GM18909 (cell line): Measurements from ENCODE around the gene DMP1.
"Not testable (repeated sequence)": the region's sequence is repeated elsewhere in the genome, so short reads cannot be mapped to it uniquely, and the experiment has no call there.

ENCODE experiments used
- ATAC-seq: cut with Tn5 transposase; IDR thresholded peaks from one replicate; pipeline ENCODE4 v1.9.1; 2021; ENCODE audit warnings: mild to moderate bottlenecking; ENCODE audit not compliant: unreplicated experiment, poor library complexity

Gene DMP1

GRCh38 chr4:87679449-87680169, 29.5 kb downstream of the DMP1 start:
- ATAC-seq = no peak

- ATAC-seq = no peak
Measured at GRCh38 chr4:87680271-87680670, 30.2 kb downstream of the DMP1 start.

GRCh38 chr4:87688316-87688715, 38.2 kb downstream of the DMP1 start:
- no peak for ATAC-seq

- not testable (repeated sequence) for ATAC-seq
Measured at GRCh38 chr4:87690947-87691346, 40.9 kb downstream of the DMP1 start.

GRCh38 chr4:87692060-87692459, 42.0 kb downstream of the DMP1 start:
- not testable (repeated sequence) for ATAC-seq

- no peak for ATAC-seq
Measured at GRCh38 chr4:87697272-87697671, 47.2 kb downstream of the DMP1 start.

- no peak for ATAC-seq
Measured at GRCh38 chr4:87697945-87698344, 47.9 kb downstream of the DMP1 start.

- ATAC-seq = no peak
Measured at GRCh38 chr4:87698394-87698793, 48.3 kb downstream of the DMP1 start.

- no peak for ATAC-seq
Measured at GRCh38 chr4:87704001-87704400, 53.9 kb downstream of the DMP1 start.

GRCh38 chr4:87707279-87707918, 57.3 kb downstream of the DMP1 start:
- ATAC-seq = no peak
